ENCODE measurements around the gene RIMBP2.

Gene RIMBP2

DNA sequence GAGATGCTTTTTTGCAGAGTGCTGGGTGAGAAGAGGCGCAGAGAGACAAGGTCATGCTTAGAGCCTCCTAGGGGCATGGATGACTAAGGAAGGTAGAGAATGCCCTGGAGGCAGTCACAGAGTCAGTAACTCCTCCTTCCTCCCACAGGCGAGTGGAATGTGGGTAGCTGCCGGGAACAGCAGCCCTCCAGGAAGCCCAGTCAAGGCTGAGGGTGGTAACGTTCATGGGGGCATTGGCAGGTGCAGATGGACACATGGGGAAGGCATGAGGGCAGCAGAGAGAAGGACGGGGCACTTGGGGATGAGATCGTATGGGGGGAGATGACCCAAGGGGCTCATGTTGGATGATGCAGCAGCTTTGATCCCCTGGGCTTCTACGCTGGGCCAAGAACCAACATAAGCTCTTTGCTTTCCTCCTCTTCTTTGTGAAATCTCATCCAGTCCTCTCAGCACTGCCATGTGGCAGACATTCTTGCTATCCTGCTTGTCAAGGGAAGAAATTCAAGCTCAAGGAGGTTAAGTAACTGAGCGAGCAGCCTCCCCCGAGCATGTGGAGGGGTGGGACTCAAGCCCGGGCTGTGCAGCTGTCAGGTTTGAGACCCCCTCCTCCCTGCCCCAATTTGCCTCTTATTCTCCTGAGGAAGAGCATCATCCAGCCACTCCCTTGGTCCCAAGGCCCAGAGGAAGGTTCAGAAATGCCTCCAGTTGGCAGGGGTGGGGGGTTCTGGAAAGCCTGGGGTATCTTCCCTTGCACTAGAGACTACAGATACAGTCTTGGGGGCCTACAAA lies 190.5 kb downstream of the RIMBP2 start:
- DNase-seq = no peak

- no peak for DNase-seq
Measured at GRCh38 chr12:130524759-130525158, 191.3 kb downstream of the RIMBP2 start.

DNA sequence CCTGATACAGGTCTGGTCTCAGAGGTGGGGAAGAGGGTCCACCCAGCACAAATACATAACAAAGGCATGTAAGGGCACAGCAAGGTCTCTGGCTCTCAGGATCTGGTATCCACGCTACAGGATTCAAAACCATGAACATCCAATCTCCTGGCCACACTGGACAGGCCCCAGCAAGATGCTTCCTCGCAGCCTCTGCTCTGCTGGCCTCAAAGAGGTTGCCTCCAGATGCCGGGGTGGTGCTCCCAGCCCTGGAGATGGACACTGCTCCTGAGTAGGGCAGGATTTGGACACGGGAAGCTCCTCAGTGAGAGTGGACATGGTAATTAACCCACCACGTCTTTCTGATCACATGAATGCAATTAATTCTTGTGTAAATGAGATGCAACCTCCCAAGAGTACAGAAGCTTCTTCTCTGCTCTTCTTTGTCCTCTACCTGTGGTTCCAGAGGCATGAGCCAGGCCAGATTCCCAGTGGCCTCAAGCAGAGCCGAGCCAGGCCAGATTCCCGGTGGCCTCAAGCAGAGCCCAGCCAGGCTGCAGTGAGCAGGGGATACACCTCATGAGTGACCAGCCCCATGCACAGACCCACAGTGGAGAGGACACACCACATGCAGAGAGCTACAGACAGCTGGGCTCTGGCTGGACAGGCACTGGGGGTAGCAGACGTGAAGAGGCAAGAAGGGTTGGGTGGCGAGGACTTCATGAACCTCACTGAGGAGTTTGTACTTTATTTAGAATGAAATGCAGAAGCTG lies 192.1 kb downstream of the RIMBP2 start:
- DNase-seq = no peak

GRCh38 chr12:130523208-130523607 lies 192.9 kb downstream of the RIMBP2 start:
- DNase-seq = no peak

GRCh38 chr12:130522244-130522834 lies 193.8 kb downstream of the RIMBP2 start:
- no peak for DNase-seq

DNA sequence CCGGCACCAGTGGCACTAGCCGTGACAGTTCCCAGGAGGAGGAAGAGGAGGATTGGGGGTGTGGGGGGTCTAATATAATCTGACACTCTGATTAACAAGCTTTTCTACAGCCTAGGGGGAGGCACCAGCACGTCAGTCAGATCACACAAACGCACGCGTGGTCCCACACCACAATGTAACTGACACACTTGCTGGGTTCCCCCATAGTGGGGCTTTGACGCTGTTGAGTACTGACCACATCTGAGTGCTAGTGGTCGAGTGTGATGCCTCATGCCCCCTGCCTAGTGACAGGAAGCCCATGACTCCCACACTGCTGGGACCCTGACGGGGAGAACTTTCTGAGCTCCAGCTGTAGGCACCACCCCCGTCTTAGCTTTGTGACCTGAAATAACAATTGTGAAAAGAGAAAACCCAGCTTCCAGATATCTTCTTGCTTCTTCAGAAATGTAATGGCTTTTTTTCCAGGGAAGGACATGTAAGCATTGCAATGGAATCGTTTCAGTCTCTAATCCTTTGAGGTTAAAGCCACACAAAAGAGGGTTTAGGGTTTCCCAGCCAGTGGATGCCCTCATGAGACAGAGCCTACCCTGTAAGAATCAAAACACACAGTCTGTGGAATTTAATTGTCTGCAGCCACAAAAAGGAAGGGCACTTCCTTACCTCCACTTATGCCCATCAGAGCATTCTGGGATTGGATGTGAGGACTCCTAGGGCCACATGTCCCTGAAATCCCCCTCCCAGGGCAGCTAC lies 194.5 kb downstream of the RIMBP2 start:
- DNase-seq = no peak

GRCh38 chr12:130520784-130521183 lies 195.3 kb downstream of the RIMBP2 start:
- no peak for DNase-seq

DNA sequence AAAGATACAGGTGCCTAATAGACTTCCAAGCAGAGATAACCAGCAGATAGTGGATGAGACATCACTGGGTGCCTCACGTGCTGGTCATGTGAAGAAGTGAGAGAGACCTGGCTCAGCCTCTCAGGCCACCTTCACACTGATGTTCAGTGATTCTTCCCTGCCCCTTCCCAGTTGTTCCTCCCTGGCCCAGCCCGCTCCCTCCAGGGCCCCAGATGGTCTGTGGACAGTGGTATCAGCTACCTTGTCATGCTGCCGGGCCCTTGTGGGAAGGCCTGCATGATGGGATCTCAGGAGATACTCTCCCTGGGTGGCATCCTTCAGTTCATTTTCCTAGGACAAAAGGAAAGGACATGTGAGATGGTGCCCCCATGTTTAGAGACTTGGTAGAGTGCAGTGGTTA lies 198.5 kb downstream of the RIMBP2 start:
- no peak for DNase-seq

DNA sequence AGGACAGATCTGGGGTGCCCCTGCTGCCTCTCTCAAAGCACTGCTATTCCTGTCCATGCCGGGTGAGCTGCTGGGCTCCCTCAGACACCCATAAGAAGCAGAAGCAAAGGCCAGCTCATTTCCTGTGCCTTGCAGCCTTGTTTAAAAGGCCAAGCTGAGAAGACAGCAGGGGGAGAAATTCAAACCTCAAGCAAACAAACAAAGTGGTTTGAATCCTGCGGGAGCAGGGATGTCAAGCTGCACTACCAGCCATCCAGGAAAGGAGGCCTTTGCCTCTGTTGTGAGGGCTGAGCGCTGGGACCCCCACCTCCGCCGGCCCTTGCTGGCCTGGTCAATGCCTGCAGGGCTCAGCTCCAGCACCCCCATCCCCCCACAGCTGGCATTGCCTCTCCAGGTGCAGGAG lies 201.9 kb downstream of the RIMBP2 start:
- DNase-seq = no peak

DNA sequence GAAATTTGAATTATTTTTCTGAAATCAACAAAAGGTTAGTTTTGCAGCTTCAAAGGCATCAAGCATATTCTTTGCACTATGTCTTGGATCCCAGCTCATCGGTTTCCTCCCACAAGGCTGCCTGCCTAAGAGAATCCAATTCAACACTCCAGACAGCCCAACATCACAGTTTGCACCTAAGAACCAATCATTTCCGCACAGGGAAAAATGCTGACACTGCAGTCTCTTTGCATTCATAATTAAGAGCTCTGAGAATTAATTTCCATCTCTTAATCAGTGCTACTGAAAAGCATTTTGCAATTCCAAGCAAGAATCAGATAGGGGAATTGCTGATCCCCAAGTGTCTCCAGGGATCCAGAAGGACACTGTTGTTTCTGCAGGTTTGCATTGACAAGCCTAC lies 202.5 kb downstream of the RIMBP2 start:
- no peak for DNase-seq

- no peak for DNase-seq
Measured at GRCh38 chr12:130511285-130511684, 204.8 kb downstream of the RIMBP2 start.

GRCh38 chr12:130509454-130509853 lies 206.6 kb downstream of the RIMBP2 start:
- no peak for DNase-seq

DNA sequence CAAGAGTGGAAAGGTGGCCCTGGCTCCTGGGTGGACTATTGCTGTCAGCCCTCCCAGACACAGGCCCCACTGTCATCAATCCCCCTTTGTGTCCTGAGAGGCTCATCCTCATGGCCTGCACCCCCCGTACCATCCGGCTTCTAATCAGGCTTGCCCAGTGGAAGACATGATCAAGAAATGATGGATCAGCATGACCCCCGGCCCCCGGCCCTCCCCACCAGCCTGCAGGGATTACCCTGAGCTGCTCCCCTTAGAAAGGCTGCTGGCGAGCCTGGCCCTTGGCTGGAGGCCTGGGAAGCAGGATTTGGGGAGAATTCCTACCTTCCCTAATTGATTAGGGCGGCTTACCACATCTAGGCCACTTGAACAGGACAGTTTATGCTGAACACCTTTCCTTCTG lies 207.3 kb downstream of the RIMBP2 start:
- no peak for DNase-seq

DNA sequence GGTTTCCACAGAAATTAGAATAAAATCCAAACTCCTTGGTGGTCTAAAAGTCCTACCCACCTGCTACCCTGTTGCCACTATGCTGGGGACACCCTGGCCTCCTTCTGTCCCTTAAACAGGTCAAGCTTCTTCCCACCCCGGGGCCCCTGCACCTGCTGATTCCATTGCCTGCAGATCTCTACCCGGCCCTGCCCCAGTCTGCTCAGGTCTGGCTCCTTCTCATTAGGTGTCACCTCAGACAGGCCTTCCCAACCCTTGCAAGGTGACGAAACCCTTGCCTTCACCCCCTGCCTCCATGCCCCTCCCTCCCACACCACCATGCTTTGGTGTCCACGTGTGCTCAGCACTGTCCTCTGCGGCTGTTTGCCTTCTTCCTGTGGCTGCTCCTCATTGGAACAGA lies 207.8 kb downstream of the RIMBP2 start:
- no peak for DNase-seq

DNA sequence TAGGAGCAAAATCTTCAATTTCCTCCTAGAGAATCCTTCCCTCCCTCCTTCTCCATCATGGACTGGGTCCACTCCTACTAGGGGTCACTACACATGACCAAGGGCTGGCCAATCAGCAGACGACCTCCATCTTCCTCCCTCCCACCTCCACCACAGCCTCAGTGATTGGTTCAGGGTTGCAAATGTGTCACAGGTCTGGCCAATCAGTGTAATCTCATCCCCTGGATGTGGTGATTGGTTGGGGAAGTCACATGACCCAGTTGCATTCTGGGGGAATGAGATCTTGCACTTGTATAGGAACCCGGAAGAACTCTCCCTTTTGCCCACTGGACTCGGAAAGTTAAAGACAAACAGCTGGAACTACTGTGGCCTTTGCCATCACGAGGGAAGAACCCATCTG lies 209.3 kb downstream of the RIMBP2 start:
- DNase-seq = no peak

- DNase-seq = no peak
Measured at GRCh38 chr12:130504840-130505175, 211.3 kb downstream of the RIMBP2 start.

- no peak for DNase-seq
Measured at GRCh38 chr12:130504110-130504839, 211.8 kb downstream of the RIMBP2 start.

GRCh38 chr12:130501821-130502220 lies 214.3 kb downstream of the RIMBP2 start:
- no peak for DNase-seq

DNA sequence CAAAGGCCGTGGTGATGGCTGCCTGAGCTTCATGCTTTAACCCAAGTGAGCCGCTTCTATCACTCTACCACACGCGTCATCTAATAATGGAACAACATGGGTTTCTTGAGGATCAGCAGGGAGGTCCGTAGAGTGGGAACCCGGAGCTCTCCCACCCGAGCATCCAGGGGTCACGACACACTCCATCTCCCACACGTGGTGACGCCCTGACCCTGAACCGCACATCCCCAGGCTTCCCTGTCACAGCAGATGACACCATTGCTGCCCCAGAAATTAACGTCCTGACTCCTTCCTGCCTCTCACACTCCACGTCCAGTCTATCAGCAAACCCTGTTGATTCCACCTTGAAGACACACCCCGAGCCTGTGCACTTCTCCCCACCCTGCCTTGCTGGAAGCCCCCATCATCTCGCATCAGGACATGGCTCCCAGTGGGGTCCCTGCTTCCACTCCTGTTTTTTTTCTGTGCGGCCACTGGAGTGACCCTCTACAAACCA lies 215.2 kb downstream of the RIMBP2 start:
- no peak for DNase-seq

DNA sequence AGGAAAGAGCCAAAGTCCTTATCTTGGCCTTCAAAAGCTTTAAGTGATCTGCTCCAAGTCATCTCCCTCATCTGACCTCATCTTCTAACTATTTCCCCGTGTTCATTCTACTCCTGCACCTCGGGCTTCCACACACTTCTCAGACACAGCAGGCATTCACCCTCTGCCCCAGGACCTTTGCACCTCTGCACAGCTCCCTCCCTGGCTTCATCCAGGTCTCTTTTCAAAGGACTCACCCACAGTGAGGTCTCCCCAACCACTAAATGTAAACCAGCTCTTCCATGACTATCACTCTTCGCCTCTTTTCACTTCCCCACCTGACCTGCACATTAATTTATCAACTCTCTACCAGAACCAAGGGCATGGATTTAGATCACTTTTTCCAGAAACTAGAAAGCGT lies 216.6 kb downstream of the RIMBP2 start:
- DNase-seq = no peak

- no peak for DNase-seq
Measured at GRCh38 chr12:130498589-130499385, 217.3 kb downstream of the RIMBP2 start.

DNA sequence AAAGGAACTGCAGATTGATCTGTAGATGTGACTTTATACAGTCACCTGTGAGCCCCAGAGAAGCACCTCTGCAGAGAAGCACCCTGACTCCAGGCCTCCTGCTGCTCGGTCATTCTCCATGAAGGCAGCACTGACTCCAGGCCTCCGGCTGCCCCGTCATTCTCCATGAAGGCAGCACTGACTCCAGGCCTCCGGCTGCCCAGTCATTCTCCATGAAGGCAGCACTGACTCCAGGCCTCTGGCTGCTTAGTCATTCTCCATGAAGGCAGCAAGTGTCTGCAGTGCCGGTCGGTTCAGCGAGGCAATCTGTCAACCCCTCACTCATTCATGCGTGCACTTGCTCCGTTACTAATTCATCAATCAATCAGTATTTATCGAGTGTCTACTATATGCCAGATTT lies 218.1 kb downstream of the RIMBP2 start:
- DNase-seq = no peak

All from inflammatory macrophage treated with lipopolysaccharide for 1 hour (primary cell).